ENCODE data around the gene S100A8.

DNA sequence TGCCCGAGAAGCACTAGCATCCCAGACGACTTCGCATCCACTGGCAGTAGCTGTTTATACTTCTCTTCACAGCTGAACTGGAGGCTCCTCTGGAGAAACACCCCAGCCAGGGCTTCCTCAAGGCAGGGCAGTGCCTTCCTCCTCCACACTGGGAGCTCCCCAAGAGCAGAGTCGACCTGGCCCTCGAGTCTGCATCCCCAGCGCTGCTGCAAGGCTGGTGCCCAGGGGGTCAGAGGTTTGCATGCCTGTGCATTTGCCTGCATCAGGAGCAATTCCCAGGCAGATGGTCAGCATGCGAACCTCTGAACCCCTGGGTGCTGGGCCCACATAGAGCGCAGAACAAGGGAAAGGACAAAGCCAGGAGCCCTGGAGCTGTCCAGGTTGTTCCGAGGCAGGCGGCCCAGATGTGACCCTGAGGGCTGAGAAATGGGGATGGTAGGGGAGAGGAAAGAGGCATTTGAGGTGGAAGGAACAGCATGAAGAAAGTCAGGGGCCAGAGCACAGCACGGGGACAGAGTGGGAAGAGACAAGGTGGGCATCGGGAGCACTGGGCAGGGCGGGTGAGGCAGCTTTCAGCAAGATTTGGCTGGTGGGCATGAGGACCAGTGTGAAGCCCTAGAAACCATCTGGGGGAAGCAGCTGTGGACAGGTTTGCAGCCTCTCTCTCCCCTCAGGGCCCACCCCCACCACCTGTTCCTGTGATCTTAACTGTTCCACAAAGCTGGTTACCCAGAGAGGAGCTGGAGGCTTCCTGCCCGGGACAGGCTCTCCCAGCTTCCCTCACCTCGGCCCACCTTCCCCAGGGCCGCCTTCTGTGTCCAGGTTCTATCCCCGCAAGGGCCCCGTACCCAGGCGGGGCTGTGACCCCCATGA lies 6.4 kb upstream of the S100A8 start:
- TF ChIP-seq, protein P1, sequence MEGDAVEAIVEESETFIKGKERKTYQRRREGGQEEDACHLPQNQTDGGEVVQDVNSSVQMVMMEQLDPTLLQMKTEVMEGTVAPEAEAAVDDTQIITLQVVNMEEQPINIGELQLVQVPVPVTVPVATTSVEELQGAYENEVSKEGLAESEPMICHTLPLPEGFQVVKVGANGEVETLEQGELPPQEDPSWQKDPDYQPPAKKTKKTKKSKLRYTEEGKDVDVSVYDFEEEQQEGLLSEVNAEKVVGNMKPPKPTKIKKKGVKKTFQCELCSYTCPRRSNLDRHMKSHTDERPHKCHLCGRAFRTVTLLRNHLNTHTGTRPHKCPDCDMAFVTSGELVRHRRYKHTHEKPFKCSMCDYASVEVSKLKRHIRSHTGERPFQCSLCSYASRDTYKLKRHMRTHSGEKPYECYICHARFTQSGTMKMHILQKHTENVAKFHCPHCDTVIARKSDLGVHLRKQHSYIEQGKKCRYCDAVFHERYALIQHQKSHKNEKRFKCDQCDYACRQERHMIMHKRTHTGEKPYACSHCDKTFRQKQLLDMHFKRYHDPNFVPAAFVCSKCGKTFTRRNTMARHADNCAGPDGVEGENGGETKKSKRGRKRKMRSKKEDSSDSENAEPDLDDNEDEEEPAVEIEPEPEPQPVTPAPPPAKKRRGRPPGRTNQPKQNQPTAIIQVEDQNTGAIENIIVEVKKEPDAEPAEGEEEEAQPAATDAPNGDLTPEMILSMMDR (IDR thresholded peaks at IDR 0.05), result no peak
- TF ChIP-seq POLR2AphosphoS5 (IDR thresholded peaks at IDR 0.05; ENCODE audit: low read depth, low read length), result no peak
- no peak for TF ChIP-seq SIN3A (IDR thresholded peaks at IDR 0.05; ENCODE audit: borderline replicate concordance, insufficient read depth, low read depth, low read length)
- TF ChIP-seq TCF7L2 (IDR thresholded peaks at IDR 0.05; ENCODE audit: low read depth, low read length), result no peak
- TF ChIP-seq, protein P2, sequence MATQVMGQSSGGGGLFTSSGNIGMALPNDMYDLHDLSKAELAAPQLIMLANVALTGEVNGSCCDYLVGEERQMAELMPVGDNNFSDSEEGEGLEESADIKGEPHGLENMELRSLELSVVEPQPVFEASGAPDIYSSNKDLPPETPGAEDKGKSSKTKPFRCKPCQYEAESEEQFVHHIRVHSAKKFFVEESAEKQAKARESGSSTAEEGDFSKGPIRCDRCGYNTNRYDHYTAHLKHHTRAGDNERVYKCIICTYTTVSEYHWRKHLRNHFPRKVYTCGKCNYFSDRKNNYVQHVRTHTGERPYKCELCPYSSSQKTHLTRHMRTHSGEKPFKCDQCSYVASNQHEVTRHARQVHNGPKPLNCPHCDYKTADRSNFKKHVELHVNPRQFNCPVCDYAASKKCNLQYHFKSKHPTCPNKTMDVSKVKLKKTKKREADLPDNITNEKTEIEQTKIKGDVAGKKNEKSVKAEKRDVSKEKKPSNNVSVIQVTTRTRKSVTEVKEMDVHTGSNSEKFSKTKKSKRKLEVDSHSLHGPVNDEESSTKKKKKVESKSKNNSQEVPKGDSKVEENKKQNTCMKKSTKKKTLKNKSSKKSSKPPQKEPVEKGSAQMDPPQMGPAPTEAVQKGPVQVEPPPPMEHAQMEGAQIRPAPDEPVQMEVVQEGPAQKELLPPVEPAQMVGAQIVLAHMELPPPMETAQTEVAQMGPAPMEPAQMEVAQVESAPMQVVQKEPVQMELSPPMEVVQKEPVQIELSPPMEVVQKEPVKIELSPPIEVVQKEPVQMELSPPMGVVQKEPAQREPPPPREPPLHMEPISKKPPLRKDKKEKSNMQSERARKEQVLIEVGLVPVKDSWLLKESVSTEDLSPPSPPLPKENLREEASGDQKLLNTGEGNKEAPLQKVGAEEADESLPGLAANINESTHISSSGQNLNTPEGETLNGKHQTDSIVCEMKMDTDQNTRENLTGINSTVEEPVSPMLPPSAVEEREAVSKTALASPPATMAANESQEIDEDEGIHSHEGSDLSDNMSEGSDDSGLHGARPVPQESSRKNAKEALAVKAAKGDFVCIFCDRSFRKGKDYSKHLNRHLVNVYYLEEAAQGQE (IDR thresholded peaks at IDR 0.05; ENCODE audit: insufficient read depth in 1 of 2, low read depth in 2 of 2, low read length in 1 of 2), result no peak
